GM12874 (cell line): ENCODE data around the gene CNOT4.

ENCODE experiments used
- CTCF ChIP-seq: IDR thresholded peaks from 2 replicates; pipeline ENCODE4 v1.5.1; 2011; ENCODE audit warnings: low read depth, mild to moderate bottlenecking, control low read depth, low read length, moderate library complexity; ENCODE audit not compliant: insufficient read depth

CNOT4 gene

GRCh38 chr7:135448753-135449152, 61.1 kb downstream of the CNOT4 start:
- TF ChIP-seq CTCF, result no peak

- TF ChIP-seq CTCF, result no peak
Observed at GRCh38 chr7:135447748-135448147, 62.2 kb downstream of the CNOT4 start.

GRCh38 chr7:135445690-135446089, 64.2 kb downstream of the CNOT4 start:
- no peak for TF ChIP-seq CTCF

GRCh38 chr7:135441791-135442190, 68.1 kb downstream of the CNOT4 start:
- no peak for TF ChIP-seq CTCF

GRCh38 chr7:135434047-135434446, 75.9 kb downstream of the CNOT4 start:
- no peak for TF ChIP-seq CTCF

- no peak for TF ChIP-seq CTCF
Observed at GRCh38 chr7:135430626-135431025, 79.3 kb downstream of the CNOT4 start.

GRCh38 chr7:135428879-135429278, 81.0 kb downstream of the CNOT4 start:
- no peak for TF ChIP-seq CTCF

GRCh38 chr7:135428011-135428410, 81.9 kb downstream of the CNOT4 start:
- no peak for TF ChIP-seq CTCF
